H1 (cell line): Measurements from ENCODE around the gene PIP5K1C. TPM values are rescaled to one million over a fixed set of nuclear protein-coding genes. Genes with fewer than 3 reads are reported as not detected.

ENCODE experiments used
- CTCF ChIA-PET: fragments of 300-600 bp; sonication (Branson Sonifier 250); formaldehyde crosslinking; loops from one replicate; lab custom pipeline; 2021; ENCODE audit not compliant: partially characterized antibody; lab: Charles Lee
- POLR2A ChIA-PET: fragments of 300-600 bp; sonication (Branson Sonifier 250); formaldehyde crosslinking; loops from one replicate; lab custom pipeline; 2021; ENCODE audit warnings: inconsistent platforms; ENCODE audit not compliant: partially characterized antibody; lab: Charles Lee
- DNase-seq, 2 experiments: peaks; one replicate each; pipeline versions ENCODE4 v3.0.0 to v3.0.0-alpha.2; 2010 to 2022; ENCODE audit warnings: low spot score in 2 of 2, low read depth in 1 of 2, mixed read lengths in 1 of 2
- FAIRE-seq: peaks from 2 replicates; lab custom pipeline; 2011; peaks lifted over from hg19 to GRCh38; lab: Jason Lieb, UNC
- H2AFZ ChIP-seq: 2 replicates; pipeline ENCODE4 v1.8.1; 2012; ENCODE audit warnings: low read length, inconsistent platforms
- H2AK5ac ChIP-seq: 2 replicates; pipeline ENCODE4 v1.6.1; 2013; ENCODE audit warnings: low read depth, low read length
- H2BK120ac ChIP-seq: replicated peaks from 2 replicates; pipeline ENCODE3; 2013; ENCODE audit warnings: low read depth, low read length, inconsistent platforms
- H2BK12ac ChIP-seq: 2 replicates; pipeline ENCODE4 v1.6.1; 2013; ENCODE audit warnings: low read depth, low read length
- H2BK15ac ChIP-seq: 2 replicates; pipeline ENCODE4 v1.6.1; 2013; ENCODE audit warnings: low read length
- H2BK20ac ChIP-seq: 2 replicates; pipeline ENCODE4 v1.6.1; 2013; ENCODE audit warnings: low read length
- H2BK5ac ChIP-seq: 2 replicates; pipeline ENCODE4 v1.6.1; 2013; ENCODE audit warnings: low read depth, low read length
- H3K14ac ChIP-seq: 2 replicates; pipeline ENCODE4 v1.6.1; 2013; ENCODE audit warnings: inconsistent platforms; ENCODE audit not compliant: insufficient read length
- H3K18ac ChIP-seq: 2 replicates; pipeline ENCODE4 v1.6.1; 2013; ENCODE audit warnings: low read length; ENCODE audit errors: extremely low read depth
- H3K23ac ChIP-seq: 2 replicates; pipeline ENCODE4 v1.6.1; 2013; ENCODE audit warnings: inconsistent platforms; ENCODE audit not compliant: insufficient read length
- H3K23me2 ChIP-seq: 2 replicates; pipeline ENCODE4 v1.6.1; 2013; ENCODE audit warnings: low read depth, low read length
- H3K27ac ChIP-seq: 2 replicates; pipeline ENCODE4 v1.6.1; 2011; ENCODE audit warnings: low read depth, low read length, inconsistent platforms
- H3K27me3 ChIP-seq, 4 experiments: replicated peaks in 1 of 4; 1 replicate in 1 of 4; 2 replicates in 3 of 4; pipeline versions ENCODE4 v1.6.1 to v1.8.1; 2011 to 2013; ENCODE audit warnings: low read length in 3 of 4, mild to moderate bottlenecking in 3 of 4, inconsistent platforms in 2 of 4, mixed read lengths in 2 of 4, moderate library complexity in 1 of 4; ENCODE audit not compliant: control insufficient read depth in 3 of 4, insufficient read depth in 3 of 4; ENCODE audit errors: extremely low read depth in 1 of 4
- H3K36me3 ChIP-seq, 4 experiments: 2 replicates each; pipeline versions ENCODE4 v1.6.1 to v1.8.1; 2011 to 2013; ENCODE audit warnings: mild to moderate bottlenecking in 4 of 4, low read length in 3 of 4, moderate library complexity in 2 of 4, control low read depth in 1 of 4, inconsistent platforms in 1 of 4; ENCODE audit not compliant: insufficient read depth in 4 of 4, control insufficient read depth in 2 of 4
- H3K4ac ChIP-seq: replicated peaks from 2 replicates; pipeline ENCODE3; 2013; ENCODE audit warnings: low read length, low read depth, mixed read lengths, inconsistent platforms; ENCODE audit not compliant: insufficient read length
- H3K4me1 ChIP-seq, 4 experiments: replicated peaks in 1 of 4; 1 replicate in 1 of 4; 2 replicates in 3 of 4; pipeline versions ENCODE4 v1.6.1 to v1.8.1; 2011 to 2013; ENCODE audit warnings: low read length in 3 of 4, inconsistent platforms in 2 of 4, mixed read lengths in 1 of 4; ENCODE audit not compliant: insufficient read depth in 4 of 4, control insufficient read depth in 3 of 4
- H3K4me2 ChIP-seq, 2 experiments: 2 replicates each; pipeline versions ENCODE4 v1.6.1 to v1.8.1; 2011 to 2013; ENCODE audit warnings: low read depth in 2 of 2, low read length in 2 of 2, control low read depth in 1 of 2, inconsistent platforms in 1 of 2, mild to moderate bottlenecking in 1 of 2; ENCODE audit not compliant: insufficient read depth in 1 of 2
- H3K4me3 ChIP-seq, 4 experiments: fragments of 200-600, 300-600 bp in 1 of 4; sonication (generic), shearing (Covaris generic), sonication (Bioruptor Twin) in 1 of 4; 2 replicates each; pipeline versions ENCODE4 v1.5.1 to v1.8.1; 2011 to 2016; ENCODE audit warnings: low read length in 4 of 4, low read depth in 3 of 4, control low read depth in 2 of 4, inconsistent platforms in 2 of 4, mild to moderate bottlenecking in 2 of 4, mixed read lengths in 1 of 4, moderate library complexity in 1 of 4; ENCODE audit not compliant: insufficient read depth in 2 of 4; ENCODE audit errors: extremely low read depth in 1 of 4
- H3K56ac ChIP-seq: replicated peaks from 2 replicates; pipeline ENCODE3; 2013; ENCODE audit warnings: low read depth, mild to moderate bottlenecking, mixed read lengths, low read length, inconsistent platforms; ENCODE audit not compliant: insufficient read length
- H3K79me1 ChIP-seq: 2 replicates; pipeline ENCODE4 v1.6.1; 2013; ENCODE audit warnings: low read depth, low read length, control low read depth
- H3K79me2 ChIP-seq, 2 experiments: 2 replicates each; pipeline versions ENCODE4 v1.6.1 to v1.8.1; 2012 to 2013; ENCODE audit warnings: low read length in 2 of 2, mild to moderate bottlenecking in 2 of 2, inconsistent platforms in 1 of 2; ENCODE audit not compliant: insufficient read depth in 2 of 2, control insufficient read depth in 1 of 2
- H3K9ac ChIP-seq, 4 experiments: replicated peaks in 1 of 4; 1 replicate in 1 of 4; 2 replicates in 3 of 4; pipeline versions ENCODE4 v1.6.1 to v1.8.1; 2011 to 2013; ENCODE audit warnings: low read depth in 3 of 4, low read length in 3 of 4, control low read depth in 2 of 4, mild to moderate bottlenecking in 2 of 4, moderate library complexity in 2 of 4, inconsistent platforms in 1 of 4; ENCODE audit errors: extremely low read depth in 1 of 4
- H3K9me3 ChIP-seq, 2 experiments: 2 replicates each; pipeline versions ENCODE4 v1.6.1 to v1.8.1; 2012 to 2013; ENCODE audit warnings: mild to moderate bottlenecking in 2 of 2, moderate library complexity in 2 of 2, control low read depth in 1 of 2, inconsistent platforms in 1 of 2, low read depth in 1 of 2, low read length in 1 of 2, mixed read lengths in 1 of 2; ENCODE audit not compliant: insufficient read depth in 2 of 2
- H4K20me1 ChIP-seq, 2 experiments: replicated peaks in 1 of 2; 2 replicates each; pipeline versions ENCODE3 to v1.8.1; 2011 to 2013; ENCODE audit warnings: inconsistent platforms in 2 of 2, low read length in 2 of 2, mild to moderate bottlenecking in 1 of 2; ENCODE audit not compliant: insufficient read depth in 2 of 2, control insufficient read depth in 1 of 2
- H4K5ac ChIP-seq: 2 replicates; pipeline ENCODE4 v1.6.1; 2013; ENCODE audit warnings: low read length, low read depth, mixed read lengths, inconsistent platforms; ENCODE audit not compliant: insufficient read length
- H4K8ac ChIP-seq: 2 replicates; pipeline ENCODE4 v1.8.0; 2013; ENCODE audit warnings: mild to moderate bottlenecking, moderate library complexity, low read length, inconsistent platforms; ENCODE audit not compliant: insufficient read depth; ENCODE audit errors: extremely low read depth
- H4K91ac ChIP-seq: replicated peaks from 2 replicates; pipeline ENCODE3; 2013; ENCODE audit warnings: low read length, mixed read lengths, inconsistent platforms; ENCODE audit not compliant: insufficient read length
- BACH1 ChIP-seq: IDR thresholded peaks from 2 replicates; pipeline ENCODE4 v1.6.1; 2012; ENCODE audit warnings: low read length, improper control_type of control experiment
- WGBS, 2 experiments: shearing (Covaris generic) in 1 of 2; methylation state at CpG; one replicate each; pipeline versions ENCODE4 v1.1.6 to v1.1.7; 2013 to 2015; ENCODE audit warnings: low lambda C conversion rate in 2 of 2, mixed read lengths in 2 of 2, inconsistent platforms in 1 of 2, low coverage in 1 of 2, missing lambda C conversion rate in 1 of 2; ENCODE audit not compliant: insufficient replicate concordance in 2 of 2, insufficient coverage in 1 of 2, insufficient read length in 1 of 2; ENCODE audit errors: extremely low coverage in 1 of 2, missing lambda C conversion rate in 1 of 2; 5-methylcytosine and 5-hydroxymethylcytosine counted together
- polyA plus RNA-seq, 7 experiments: library from polyadenylated mRNA; depleted of rRNA in 3 of 7; stranded (reverse) in 5 of 7; unstranded in 2 of 7; fragments of >200 nt in 5 of 7; fragments of 200-250 nt in 2 of 7; gene quantifications; 1 replicate in 5 of 7; 2 replicates in 1 of 7; 4 replicates in 1 of 7; pipeline versions ENCODE4 v1.2.1 to v1.2.3, GENCODE V29; 2011 to 2013; ENCODE audit warnings: missing spikeins in 2 of 7, mixed read lengths in 2 of 7
- total RNA-seq: library from RNA; stranded (reverse); fragmentation: NEBNext Ultra II Directional; extraction: Animal tissue kit (Norgen Biotek cat#: 25700); gene quantifications from 2 replicates; pipeline ENCODE4 v1.2.1, GENCODE V29; 2021

PIP5K1C gene
- total and polyA plus RNA-seq, 2 of the 8 experiments (the other 6 are each of a cell fraction or from before 2014, with no cell fraction given), result 10.6 to 32.9 TPM

DNA sequence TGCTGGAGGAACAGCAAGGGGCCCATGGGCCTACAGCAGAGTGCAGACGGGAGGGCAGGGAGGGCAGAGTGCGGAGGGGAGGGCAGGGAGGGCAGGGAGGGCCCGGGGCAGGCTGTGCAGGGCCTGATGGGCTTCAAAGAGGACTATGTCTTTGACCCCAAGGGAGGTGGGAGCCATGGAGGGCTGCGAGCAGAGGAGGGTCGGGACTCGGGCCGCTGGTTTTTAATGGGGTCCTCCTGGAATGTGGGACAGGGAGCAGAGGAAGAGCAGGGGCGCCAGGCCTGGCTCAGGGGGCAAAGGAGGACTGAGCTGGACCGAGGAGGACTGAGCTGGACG, 3.6 kb downstream of the PIP5K1C start:
- no peak overlapping the region for H2BK12ac ChIP-seq
- FAIRE-seq, result no peak
- no peak for TF ChIP-seq BACH1

More for the DNA sequence above, 3.6 kb downstream of the PIP5K1C start:
- H3K23ac ChIP-seq, result no peak overlapping the region
- peaks cover 0 to 8% (median 2%) of the 10 kb centered on the region in 4 experiments; a peak in 3 of 7 replicates for H3K4me1 ChIP-seq
- H3K4me3 ChIP-seq, result no peak overlapping the region
- DNase-seq, result no peak
- H3K9me3 ChIP-seq, result no peaks in the 10 kb centered on the region; a peak in 1 of 4 replicates
- no peak overlapping the region; the same call in 1 of the 2 replicates for H3K27ac ChIP-seq
- H2AFZ ChIP-seq, result no peak overlapping the region
- H2AK5ac ChIP-seq, result no peak overlapping the region
- H3K79me1 ChIP-seq, result peaks cover 28% of the 10 kb centered on the region
- H3K56ac ChIP-seq, result no peak overlapping the region
- no peak overlapping the region for H2BK120ac ChIP-seq
- H3K4ac ChIP-seq, result no peak overlapping the region
- H3K14ac ChIP-seq, result no peak overlapping the region
- ChIA-PET CTCF (interaction anchor here (1.0 to 8.8 kb wide), 8 partner anchors 10 to 291 kb away, joined by 3 to 85 read pairs (median 6); partner anchors contain the start of gene TJP3), POLR2A (interaction anchor here (0.8 to 2.3 kb wide), 4 partner anchors 9 to 202 kb away, joined by 3 to 10 read pairs (median 8); no protein-coding TSS in a partner anchor)
- H3K9ac ChIP-seq, result no peak overlapping the region
- 92% methylated on average over 6 of the region's 10 CpGs; no CpG with 5 or more reads in 1 of the 2 experiments for WGBS, 2 experiments
- no peaks in the 10 kb centered on the region; a peak in 2 of 7 replicates for H3K27me3 ChIP-seq
- H3K18ac ChIP-seq, result no peak overlapping the region
- H4K5ac ChIP-seq, result no peak overlapping the region
- peaks cover 0 to 49% of the 10 kb centered on the region in 2 experiments; a peak in 3 of 4 replicates for H3K79me2 ChIP-seq
- no peaks in the 10 kb centered on the region for H3K36me3 ChIP-seq
- H4K20me1 ChIP-seq, result peaks cover 10 to 42% of the 10 kb centered on the region in 2 experiments
- H2BK5ac ChIP-seq, result no peak overlapping the region
- no peak overlapping the region for H4K8ac ChIP-seq
- H2BK20ac ChIP-seq, result no peak overlapping the region
- peaks cover 3% of the 10 kb centered on the region; the same call in 1 of the 2 replicates for H3K23me2 ChIP-seq
- no peak overlapping the region for H2BK15ac ChIP-seq
- no peak overlapping the region for H3K4me2 ChIP-seq
- no peak overlapping the region for H4K91ac ChIP-seq
